GM10847 (cell line): ENCODE measurements around the gene NFKBIZ.

Experiments used
- POLR2A ChIP-seq: IDR thresholded peaks from 2 replicates; pipeline ENCODE4 v1.6.1; 2011; ENCODE audit not compliant: insufficient read length; ENCODE audit errors: extremely low read depth

NFKBIZ gene

DNA sequence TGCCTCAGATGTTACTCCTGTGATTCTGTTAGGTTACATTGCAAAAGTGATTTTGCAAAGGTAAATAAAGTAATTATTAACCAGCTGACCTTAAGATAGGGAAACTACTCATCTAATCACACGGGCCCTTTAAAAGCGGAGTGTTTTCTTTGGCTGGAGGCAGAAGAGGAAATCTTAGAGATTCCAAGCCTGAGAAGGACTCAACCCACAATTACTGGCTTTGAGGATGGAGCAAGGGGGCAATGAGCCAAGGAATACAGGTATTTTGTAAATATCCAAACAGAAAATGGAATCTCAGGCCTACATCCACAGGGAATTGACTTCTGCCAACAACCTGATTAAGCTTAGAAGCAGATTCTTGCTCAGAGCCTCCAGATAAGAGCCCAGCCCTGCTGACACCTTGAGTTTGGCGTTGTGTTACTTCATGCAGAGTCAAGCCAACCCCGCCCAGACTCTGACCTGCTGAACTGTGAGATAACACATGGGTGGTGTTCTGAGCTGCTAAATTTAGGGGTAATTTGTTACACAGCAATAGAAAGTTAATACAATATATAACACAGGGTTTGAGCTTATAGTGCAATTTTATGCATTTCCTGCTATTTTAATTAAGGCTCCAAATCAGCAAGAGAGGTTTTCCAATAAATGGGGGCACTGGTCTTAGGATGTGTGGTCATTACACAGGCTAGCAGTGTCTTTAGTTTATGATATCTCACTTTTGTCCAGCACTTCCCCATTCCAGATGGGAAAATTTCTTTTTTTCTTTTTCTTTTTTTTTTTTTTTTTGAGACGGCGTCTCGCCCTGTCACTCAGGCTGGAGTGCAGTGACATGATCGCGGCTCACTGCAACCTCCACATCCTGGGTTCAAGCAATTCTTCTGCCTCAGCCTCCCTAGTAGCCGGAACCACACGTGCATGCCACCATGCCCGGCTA lies 19.5 kb downstream of the NFKBIZ start:
- TF ChIP-seq POLR2A, result no peak

DNA sequence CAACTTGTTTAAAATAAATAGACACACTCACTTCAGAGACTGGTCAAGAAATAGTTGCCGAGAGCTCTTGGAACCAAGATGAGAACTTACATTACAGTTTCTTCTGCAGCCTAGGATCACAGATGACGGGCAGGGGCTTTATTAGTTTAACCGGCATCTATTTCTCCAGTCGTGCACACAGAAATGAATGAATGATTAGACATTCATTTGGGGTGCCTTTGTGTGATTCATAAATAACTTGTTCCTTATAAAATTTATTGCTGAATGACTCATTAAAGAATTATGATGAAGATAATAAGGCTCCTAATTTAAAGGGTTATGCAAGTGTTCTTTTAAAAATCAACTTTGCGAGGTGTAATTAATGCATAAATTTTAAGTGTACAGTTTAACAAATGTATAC lies 20.8 kb downstream of the NFKBIZ start:
- no peak for TF ChIP-seq POLR2A

DNA sequence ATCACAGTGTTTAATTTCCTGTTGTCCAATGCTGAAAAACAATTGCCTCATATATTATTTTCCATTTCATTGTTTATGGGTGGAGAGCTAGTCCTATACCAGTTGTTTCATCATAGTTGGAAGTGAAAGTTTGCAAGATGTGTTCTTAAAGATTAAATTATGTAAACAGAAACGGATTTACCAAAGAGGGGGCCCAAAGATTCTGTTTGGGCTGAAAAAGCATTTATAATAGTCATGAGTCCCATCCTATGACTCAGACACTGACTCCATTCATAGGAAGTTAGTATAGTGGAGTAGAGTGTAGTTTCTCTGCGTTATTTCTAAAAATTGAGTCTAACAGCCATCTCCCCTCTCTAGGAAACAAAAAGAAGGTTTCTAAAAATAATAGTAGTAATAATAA lies 24.3 kb downstream of the NFKBIZ start:
- no peak for TF ChIP-seq POLR2A

DNA sequence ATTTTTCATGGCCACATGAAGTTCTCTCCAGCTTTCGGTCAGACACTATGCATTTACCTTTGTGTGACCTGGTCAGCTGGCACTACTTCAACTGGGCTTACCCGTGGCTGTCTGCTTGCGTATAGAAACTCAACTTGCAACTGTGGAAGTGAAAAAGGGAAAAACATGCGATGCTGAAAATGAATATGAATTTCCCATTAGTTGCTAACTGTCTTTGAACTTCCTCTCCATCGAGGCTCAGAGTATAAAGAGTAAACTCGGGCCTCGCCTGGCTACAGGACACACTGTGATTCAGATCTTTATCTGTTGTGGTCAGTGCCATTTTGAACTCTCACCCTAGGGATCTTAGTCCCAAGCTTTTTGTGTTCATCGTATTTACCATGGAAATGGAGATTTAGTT lies 26.8 kb downstream of the NFKBIZ start:
- TF ChIP-seq POLR2A, result no peak

DNA sequence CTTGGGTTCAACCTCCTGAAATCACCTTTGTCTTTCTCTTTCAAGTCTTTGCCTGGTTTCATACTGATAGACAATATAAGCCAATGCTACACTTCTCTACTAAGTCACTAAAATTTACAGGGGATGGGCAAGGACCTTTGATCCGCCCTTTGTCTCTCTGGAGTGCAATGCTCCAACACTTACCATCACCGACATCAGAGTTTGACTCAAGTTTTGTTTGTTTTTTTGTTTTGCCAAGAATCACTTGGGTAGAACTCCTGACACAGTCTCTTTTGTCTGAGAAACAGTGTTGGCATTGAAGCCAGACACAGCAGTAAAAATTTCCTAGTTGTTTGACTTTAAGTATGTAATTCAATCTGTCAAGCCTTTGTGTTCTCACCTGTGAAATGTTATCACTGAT lies 29.3 kb downstream of the NFKBIZ start:
- no peak for TF ChIP-seq POLR2A

DNA sequence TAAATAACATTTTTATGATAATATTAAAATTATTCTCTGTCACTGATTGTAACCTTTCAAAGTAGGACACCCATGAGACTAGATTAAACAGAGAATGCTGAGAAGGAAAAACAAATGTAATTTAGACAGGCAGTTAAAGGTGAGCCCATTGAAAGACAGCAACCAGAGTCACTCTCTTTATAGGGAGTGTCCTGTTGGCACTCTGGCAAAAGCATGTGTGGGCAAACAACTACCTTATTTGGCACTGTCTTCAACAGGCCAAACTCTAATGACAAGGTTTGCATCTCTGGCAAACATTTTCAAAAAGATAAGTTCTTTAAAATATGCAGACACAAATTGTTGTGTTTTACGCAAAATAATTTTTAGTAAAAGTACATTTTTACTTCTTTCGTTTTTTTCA lies 29.8 kb downstream of the NFKBIZ start:
- no peak for TF ChIP-seq POLR2A

DNA sequence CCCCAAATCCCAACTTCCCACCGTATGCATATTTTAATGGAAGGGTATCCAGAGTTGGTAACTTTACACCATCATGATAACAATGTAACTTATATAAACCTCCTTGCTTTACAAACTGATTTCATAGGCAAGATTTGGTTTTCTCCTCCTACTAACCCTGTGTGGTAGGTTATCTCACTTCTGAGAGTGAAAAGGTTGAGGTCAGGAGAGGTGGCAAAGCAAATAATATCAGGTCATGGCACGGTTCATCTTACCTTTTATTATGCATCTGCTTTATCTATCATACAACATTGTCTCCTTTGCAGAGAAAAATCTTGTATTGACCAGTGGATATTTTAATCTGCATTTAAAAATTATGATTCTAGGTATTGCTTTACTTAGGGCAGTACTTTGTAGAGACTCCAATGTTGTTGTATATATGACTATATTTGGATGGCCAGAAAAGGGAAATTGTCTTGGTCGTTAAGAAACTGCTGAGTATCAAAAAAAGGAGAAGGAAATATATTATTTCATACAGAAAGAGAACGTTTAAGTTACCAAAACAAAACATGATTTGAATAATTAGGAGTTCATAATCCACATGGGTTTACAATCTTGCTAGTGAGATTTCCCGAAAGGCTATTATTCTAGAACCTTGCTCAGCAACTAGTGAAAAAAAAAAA lies 30.4 kb downstream of the NFKBIZ start:
- no peak for TF ChIP-seq POLR2A

DNA sequence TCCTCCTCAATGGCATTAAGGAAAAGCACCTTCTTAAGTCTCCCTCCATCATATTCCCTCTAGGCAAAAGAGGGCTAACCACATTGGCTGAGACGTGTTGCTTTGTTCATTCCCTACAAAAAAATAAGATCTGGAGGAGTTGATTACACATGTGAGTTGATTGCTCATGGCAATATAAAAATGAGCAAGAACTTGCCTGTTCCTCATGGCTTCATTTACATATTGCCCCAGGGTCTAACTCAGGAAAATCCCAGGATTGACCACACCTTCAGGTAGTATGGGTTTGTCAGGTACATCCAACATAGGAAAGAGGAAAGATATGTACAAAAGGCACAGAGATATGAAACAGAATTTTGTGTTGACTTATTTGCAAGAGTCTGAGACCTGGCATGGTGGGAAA lies 35.5 kb downstream of the NFKBIZ start:
- no peak for TF ChIP-seq POLR2A

DNA sequence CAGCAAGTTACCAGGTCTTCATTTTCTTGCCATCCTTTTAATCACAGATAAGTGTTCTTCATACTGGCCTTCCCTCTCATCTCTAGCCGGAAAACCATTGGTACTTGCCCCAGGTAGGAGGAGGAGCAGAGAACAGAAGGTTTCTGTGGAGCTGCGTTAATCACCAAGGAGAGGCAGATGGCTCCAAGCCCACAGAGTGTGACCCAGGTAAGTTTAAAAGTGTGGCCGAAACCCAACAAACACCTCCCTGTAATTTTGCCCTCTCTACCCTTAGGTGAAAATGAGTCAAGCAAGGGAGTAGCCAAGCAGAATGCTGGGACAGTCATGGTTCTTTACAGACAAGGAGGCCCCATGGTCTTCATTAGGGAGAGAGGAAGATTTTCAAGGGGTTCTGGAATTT lies 37.3 kb downstream of the NFKBIZ start:
- TF ChIP-seq POLR2A, result no peak

DNA sequence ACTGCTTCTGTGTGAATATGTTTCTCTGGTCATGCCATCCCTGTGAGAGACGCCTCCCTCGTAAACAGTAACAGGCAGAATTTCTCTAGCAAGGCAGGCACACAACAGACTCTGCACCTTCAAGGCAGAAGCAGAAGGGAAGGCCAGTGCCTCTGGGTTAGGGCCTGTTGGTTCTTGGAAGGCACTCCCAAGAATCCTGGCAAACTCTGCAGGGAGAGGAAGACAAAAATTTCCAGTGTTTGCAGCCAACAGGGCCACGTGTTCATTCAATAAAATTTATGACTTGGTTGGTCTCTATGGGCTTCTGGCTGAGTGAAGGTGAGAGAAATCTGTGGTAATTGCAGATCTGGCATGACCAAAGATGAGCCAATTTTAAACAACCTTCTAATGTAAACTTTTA lies 39.3 kb downstream of the NFKBIZ start:
- TF ChIP-seq POLR2A, result no peak

DNA sequence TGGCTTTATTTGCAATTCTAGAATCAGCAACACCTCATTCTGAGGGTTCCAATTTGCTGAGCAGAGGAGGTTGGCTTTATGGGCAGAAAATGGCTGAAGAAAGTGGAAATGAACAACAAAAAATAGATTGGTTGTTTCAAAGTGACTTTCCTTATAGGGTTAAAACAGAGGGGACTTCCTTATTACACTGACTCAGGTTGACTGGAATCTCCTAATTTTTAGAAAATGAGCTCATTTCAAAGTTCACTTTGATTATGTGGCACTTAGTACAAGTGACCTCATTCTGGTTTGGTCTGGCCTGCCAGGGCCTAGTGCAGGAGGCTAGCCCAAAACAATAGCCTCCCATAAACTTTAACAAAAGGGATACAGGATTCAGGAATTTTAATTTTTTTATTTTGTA lies 41.4 kb downstream of the NFKBIZ start:
- no peak for TF ChIP-seq POLR2A

DNA sequence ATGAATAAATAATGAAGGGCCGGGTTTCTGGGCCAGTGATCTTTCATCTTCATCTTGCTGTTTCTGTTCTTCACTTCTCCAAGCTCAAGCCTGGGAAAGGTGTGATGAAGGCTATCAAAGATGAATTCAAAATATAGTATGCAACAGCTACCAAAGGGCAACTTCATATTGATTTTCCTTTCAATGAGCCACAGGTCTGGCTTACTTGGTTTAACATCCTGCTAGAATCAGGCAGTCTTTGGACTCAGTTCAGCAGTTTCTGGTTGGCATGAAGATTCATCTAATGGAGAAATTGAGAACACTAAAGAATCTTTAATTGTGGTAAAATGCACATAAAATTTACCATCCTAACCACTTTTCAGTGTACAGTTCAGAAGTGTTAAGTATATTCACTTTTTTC lies 43.3 kb downstream of the NFKBIZ start:
- no peak for TF ChIP-seq POLR2A

DNA sequence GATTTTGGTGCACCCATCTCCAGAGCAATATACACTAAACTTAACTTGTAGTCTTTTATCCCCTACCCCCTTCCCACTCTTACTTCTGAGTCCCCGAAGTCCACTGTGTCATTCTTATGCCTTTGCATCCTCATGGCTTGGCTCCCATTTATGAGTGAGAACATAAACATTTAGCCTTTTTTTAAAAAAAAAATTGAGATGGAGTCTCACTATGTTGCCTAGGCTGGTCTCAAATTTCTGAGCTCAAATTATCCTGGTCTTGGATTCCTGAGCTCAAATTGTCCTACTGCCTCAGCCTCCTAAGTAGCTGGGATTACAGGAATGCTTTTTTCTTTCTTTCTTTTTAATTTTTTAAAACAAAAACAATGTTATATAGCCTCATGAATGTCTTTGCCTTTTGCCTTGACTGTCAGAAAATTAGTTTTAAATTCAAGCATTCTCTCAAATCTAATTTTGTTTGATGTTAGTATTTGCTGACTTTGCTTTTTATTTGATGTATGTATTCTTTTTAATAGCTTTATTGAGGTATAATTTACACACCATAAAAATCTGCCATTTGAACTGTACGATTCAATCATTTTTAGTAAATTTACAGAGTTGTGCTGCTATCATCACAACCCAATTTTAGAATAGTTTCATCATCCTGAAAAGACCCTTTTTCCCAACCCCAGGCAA lies 46.9 kb downstream of the NFKBIZ start:
- TF ChIP-seq POLR2A, result no peak

DNA sequence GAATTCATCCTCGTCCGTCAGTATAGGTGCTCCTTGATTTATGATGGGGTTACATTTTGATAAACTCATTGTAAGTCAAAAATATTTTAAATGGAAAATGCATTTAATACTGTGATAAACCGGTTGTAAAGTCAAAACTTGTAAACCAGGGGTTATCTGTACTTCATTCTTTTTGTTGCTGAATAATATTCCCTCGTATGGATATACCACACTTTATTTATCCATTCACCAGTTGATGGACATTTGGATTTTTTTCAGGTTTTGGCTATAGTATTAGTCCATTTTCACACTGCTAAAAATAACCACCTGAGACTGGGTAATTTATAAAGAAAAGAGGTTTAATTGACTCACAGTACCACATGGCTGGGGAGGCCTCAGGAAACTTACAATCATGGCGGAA lies 47.7 kb downstream of the NFKBIZ start:
- no peak for TF ChIP-seq POLR2A

DNA sequence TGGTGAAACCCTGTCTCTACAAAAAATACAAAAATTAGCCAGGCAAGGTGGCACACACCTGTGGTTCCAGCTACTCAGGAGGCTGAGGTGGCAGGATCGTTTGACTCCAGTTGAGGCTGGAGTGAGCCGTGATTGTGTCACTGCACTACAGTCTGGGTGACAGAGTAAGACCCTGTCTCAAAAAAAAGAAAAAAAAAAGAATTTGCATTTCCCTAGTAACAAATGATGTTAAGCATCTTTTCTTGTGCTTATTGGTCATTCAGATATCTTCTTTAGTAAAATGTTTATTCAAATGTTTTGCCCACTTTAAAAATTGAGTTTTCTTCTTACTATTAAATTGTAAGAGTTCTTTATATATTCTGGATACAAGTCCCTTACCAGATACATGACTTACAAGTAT lies 48.7 kb downstream of the NFKBIZ start:
- TF ChIP-seq POLR2A, result no peak

DNA sequence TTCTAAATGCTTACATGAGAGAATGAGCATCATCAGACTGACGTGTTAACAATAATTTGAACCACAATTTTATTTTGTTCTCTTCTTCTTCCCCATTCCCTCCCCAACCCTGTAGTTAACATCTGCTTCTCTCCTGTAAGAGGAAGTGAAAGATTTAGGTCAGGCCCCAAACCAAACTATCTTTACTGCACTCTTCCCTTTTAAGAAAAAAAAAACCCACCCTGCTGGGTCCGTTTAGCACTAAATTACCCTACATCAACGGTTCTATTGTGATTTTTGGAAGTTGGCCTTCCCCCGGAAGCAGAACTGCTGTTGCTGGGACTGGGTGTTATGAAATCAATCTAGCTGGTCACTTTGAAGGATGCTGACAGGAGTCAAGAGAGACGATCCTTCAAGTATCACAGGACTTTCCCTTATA lies 49.4 kb downstream of the NFKBIZ start:
- TF ChIP-seq POLR2A, result no peak

DNA sequence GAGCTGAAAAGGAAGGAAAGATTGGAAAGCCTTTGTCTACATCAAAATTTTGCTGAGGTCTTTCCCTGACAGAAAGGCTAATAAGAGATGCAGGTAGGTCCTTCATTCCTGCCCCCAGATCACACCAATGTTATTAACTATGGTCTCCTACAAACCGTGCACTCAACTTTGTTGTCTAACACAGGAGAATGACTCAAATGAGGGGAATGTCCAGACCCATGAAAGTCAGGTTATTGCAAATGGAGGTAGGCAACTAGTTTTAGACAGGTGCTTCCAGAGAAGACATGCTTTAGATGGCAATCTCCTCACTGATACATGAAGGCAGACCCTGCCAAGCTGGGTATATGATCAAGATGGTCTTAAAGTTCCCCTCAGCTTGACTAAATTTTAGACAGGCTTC lies 51.0 kb downstream of the NFKBIZ start:
- TF ChIP-seq POLR2A, result no peak

DNA sequence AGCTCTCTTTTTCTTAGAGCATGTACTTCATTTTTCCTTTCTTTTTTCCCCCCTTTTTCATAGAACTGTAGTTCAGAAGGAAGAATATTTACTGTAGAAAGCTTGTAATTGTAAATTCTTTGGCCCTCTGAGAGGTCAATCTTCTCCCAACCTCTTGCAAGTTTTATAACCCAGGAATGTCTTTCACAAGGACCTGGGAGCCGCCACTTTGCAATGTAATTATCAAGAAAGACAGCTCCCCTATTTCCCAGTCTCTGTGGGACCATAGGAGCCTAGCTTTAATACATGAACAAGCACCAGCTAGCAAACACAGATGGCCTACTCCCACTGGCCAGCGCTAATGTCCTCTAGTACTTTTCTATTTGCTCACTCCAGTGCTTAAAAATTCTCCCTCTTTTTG lies 51.4 kb downstream of the NFKBIZ start:
- no peak for TF ChIP-seq POLR2A
